ENCODE data around the gene ABHD11. TPM values are rescaled to one million over a fixed set of nuclear protein-coding genes. Genes with fewer than 3 reads are reported as not detected.

Gene ABHD11
- total and polyA plus RNA-seq, 5 experiments from 2014 or later, result 5.4 to 24.9 (median 12.3) TPM

DNA sequence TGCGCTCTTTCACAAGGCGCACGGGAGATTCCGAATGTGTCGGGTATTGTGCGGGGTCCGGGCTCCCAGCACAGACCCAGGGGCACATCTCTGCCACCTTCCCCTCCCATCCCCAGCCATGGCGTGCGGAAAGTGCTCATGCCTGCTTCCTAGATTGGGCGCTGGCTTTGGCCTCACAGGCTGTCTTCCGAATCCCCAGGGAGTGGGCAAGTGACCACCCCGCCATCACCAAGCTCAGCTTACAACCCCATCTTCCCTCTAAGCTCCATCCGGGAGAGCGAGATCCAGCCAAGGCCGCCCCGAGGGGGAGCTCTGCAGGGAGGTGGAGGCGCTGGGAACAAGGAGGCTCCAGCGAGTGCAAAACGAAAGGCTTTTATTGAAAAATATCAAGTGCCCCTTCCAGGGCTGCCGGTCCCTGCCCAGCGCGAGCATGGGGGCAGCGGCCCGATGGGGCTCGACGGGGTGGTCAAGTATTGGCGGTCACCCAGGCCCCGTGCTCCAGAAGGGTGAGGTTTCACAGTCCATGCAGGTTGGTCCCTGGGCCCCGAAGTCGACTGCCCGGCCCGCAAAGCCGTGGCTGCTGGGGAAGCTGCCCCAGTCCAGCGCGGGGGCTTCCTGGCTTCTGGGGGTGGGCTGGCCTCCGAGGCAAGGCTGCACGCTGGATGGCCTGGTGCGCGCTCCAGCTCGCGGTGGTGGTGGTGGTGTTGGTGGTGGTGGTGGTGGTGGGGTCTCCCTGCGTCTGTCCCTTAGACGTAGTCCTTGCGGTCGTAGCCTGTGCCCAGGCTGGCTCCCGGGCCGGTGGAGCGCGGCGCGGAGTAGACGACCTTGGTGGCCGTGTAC, 30.3 kb upstream of the ABHD11 start:
- H3K27ac Mint-ChIP-seq, result no peak overlapping the region
- DNase-seq, result no peak
- H3K4me1 Mint-ChIP-seq, result peaks cover 0 to 6% (median 3%) of the 10 kb centered on the region in 4 donors
- peak overlapping the region in 2 of 10 donors; percentile 27 to 50 for H3K4me3 Mint-ChIP-seq
- peaks cover 20 to 51% (median 34%) of the 10 kb centered on the region in 5 donors for H3K27me3 Mint-ChIP-seq
- ATAC-seq, result no peak
- POLR2A ChIA-PET, result no interaction called here
- peaks cover 0 to 5% (median 0%) of the 10 kb centered on the region in 3 donors for H3K36me3 Mint-ChIP-seq
- no peaks in the 10 kb centered on the region for H3K9me3 Mint-ChIP-seq

DNA sequence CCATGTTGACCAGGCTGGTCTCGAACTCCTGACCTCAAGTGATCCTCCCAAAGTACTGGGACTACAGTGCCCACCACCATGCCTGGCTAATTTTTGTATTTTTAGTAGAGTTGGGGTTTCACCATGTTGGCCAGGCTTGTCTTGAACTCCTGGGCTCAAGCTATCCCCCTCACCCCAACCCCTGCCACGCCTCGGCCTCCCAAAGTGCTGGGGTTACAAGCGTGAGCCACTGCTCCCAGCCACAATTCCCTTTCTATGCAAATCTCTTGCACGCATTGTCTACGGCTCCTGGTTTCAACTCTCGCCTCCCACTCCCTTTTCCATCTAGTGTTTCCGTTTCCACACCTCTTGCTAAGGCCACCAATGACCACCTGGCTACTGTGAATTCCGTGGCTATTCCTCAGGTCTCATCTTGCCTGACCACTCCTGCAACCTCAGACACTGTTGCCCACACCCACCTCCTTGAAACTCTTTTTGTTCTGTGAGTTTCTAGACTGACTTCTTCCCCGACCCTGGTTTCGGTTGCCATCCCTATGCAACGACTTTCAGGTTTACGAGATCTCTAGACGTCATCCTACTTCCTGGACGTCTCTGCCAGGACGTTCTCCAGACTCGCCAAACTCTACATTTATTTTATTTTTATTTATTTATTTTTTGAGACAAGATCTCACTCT, 28.1 kb upstream of the ABHD11 start:
- POLR2A ChIA-PET, result no interaction called here
- no peak for DNase-seq
- Mint-ChIP-seq H3K9me3 (no peaks in the 10 kb centered on the region), H3K27ac (no peak overlapping the region), H3K27me3 (peaks cover 15 to 49% (median 28%) of the 10 kb centered on the region in 5 donors), H3K4me3 (no peak overlapping the region), H3K4me1 (peaks cover 0 to 6% (median 3%) of the 10 kb centered on the region in 4 donors), H3K36me3 (peaks cover 0 to 5% (median 0%) of the 10 kb centered on the region in 3 donors)
- ATAC-seq, result no peak

DNA sequence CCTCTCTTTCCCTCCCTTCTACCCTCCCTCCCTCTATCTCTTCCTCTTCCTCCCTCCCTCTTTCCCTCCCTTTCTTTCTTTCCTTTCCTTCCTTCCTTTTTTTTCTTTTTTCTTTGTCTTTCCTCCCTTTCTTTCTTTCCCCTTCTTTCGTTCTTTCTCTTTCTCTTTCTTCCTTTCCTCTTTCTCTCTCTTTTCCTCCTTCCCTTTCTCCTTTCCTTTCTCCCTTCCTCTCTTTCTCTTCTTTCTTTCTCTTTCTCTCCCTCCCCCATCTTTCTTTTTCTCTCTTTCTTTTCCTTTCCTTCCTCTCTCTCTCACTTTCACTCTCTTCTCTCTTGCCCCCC, 24.0 kb upstream of the ABHD11 start:
- ATAC-seq, result no peak
- H3K4me1 Mint-ChIP-seq, result peaks cover 0 to under 1% (median 0%) of the 10 kb centered on the region in 4 donors
- H3K9me3 Mint-ChIP-seq, result no peaks in the 10 kb centered on the region
- H3K36me3 Mint-ChIP-seq, result no peaks in the 10 kb centered on the region
- POLR2A ChIA-PET, result no interaction called here
- DNase-seq, result no peak
- no peak overlapping the region for H3K4me3 Mint-ChIP-seq
- peak overlapping the region in 2 of 10 donors; percentile 15 to 44 for H3K27ac Mint-ChIP-seq
- peaks cover 3 to 13% (median 9%) of the 10 kb centered on the region in 5 donors for H3K27me3 Mint-ChIP-seq

DNA sequence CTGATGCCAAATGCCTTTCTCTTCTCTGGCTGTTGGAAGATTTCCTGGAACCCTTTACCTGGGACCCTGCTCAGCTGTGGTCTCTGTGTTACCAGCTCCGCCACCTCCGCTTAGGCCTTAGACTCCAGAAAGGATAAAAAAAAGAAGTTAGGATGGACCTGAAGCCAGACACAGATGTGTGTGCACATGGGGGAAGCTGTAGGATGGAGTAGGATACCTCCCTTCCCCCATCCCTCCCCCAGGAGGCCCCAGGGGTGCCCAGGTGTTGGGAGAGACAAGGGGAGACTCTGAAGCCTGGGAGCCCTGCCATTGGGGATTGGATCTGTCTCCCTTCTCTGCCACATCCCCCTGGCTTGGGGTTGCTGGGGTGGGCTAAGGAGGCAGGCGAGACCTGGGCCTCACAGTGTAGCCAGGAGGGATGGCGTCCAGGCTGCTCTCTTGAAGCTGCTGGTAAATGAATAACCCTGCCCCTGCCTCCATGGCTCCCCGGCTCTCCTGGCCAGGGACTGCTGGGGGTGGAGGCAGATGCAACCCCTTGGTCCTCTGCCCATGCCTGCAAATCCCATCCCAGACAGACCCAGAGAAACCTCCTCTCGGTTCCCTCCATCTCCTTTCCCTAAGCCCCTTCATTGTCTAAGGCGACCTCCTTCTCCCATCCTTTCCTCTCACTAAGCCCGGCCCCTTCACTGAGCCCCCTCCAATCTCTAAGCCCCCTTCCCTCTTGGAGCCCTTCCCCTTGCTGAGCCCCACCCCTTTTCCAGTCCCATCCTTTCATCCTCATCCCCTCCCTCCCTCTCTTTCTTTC, 23.5 kb upstream of the ABHD11 start:
- Mint-ChIP-seq H3K9me3 (no peaks in the 10 kb centered on the region), H3K27me3 (peaks cover 0 to 8% (median 4%) of the 10 kb centered on the region in 5 donors), H3K4me3 (no peak overlapping the region), H3K4me1 (peaks cover 0 to 2% (median 0%) of the 10 kb centered on the region in 4 donors), H3K36me3 (no peaks in the 10 kb centered on the region), H3K27ac (peak overlapping the region in 1 of 10 donors; percentile 44)
- POLR2A ChIA-PET, result no interaction called here
- no peak for DNase-seq
- no peak for ATAC-seq

DNA sequence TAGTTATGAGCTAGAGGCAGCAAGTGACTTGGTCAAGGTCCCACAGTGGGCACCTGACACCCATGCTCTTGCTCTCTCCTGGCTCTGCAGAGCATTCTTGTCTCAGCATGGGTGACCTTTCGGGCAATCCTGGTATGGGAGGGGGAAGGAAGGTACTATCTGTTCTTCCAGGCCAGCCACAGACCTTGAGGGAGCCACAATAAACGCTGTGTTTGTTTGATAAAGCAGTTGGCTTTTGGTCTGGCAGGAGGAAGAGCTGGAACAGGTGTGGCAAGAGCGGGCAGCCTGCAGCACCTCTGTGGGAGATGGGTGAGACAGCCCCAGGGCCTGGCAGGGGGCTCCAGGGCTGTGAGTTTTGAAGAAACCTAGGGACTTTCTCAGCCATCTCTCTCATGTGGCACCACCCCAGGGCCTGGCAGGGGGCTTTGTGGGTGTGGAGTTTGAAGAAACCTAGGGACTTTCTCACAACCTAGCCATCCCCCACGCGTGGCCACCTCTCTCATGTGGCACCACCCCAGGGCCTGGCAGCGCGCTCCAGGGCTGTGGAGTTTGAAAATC, 20.1 kb upstream of the ABHD11 start:
- H3K27ac Mint-ChIP-seq, result no peak overlapping the region
- POLR2A ChIA-PET, result no interaction called here
- no peaks in the 10 kb centered on the region for H3K9me3 Mint-ChIP-seq
- peaks cover 0 to 2% (median 0%) of the 10 kb centered on the region in 4 donors for H3K4me1 Mint-ChIP-seq
- ATAC-seq (no peak), DNase-seq (no peak)
- H3K36me3 Mint-ChIP-seq, result no peaks in the 10 kb centered on the region
- H3K4me3 Mint-ChIP-seq, result no peak overlapping the region
- peaks cover 0 to 8% (median 0%) of the 10 kb centered on the region in 5 donors for H3K27me3 Mint-ChIP-seq

DNA sequence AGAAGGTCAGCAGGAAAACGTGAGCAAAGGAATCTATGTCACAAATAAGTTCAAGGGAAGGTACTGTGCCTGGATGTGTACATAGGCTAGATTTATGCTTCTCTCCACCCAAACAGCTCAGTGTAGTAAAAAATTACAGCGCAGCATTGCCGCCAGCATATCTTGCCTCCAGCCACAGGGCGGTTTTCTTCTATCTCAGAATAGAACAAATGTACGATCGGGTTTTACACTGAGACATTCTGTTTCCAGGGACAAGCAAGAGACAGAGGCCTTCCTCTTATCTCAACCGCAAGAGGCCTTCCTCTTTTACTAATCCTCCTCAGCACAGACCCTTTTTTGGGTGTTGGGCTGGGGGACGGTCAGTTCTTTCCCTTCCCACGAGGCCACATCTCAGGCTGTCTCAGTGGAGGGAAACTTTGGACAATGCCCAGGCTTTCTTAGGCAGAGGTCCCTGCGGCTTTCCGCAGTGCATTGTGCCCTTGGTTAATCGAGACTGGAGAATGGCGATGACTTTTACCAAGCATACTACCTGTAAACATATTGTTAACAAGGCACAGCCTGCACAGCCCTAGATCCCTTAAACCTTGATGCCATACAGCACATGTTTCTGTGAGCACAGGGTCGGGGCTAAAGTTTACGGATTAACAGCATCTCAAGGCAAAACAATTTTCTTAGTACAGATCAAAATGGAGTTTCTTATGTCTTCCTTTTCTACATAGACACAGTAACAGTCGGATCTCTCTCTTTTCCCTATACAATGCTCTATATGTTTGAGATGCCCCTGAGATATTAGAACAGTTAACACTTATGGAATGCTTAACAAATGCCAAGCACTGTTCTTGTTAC, 11.6 kb upstream of the ABHD11 start:
- H3K27me3 Mint-ChIP-seq, result peaks cover 5 to 20% (median 13%) of the 10 kb centered on the region in 5 donors
- POLR2A ChIA-PET, result no interaction called here
- H3K9me3 Mint-ChIP-seq, result no peaks in the 10 kb centered on the region
- no peak for DNase-seq
- H3K4me1 Mint-ChIP-seq, result peaks cover 0 to 4% (median 2%) of the 10 kb centered on the region in 4 donors
- peak overlapping the region in 1 of 10 donors; percentile 77 for H3K27ac Mint-ChIP-seq
- no peak for ATAC-seq
- H3K4me3 Mint-ChIP-seq, result no peak overlapping the region
- H3K36me3 Mint-ChIP-seq, result no peaks in the 10 kb centered on the region

DNA sequence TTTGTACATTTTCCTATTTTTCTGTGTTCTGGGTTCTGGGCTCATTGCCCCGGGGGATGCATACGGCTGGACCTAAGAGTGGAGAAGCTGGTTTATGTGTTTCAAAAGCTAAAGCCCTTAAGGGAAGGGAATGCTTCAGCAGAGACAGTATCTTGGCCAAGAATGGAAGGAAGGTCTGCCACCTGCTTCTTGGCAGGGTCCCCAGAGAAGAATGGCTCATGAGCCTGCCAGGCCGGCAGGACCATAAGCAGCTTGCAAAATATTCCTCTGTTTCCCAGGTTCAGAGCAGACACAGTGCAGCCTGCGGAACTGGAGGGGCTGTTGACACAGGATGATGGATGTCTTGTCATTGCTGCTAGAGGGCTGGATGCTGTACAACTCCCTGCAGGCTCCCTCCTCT, 7.8 kb upstream of the ABHD11 start:
- ATAC-seq (no peak), DNase-seq (peak in 1 of 10 donors; percentile 6)
- POLR2A ChIA-PET, result no interaction called here
- peak overlapping the region in 1 of 10 donors; percentile 22 for H3K27ac Mint-ChIP-seq
- H3K36me3 Mint-ChIP-seq, result no peaks in the 10 kb centered on the region
- no peak overlapping the region for H3K4me3 Mint-ChIP-seq
- peaks cover 0 to 6% (median 2%) of the 10 kb centered on the region in 4 donors for H3K4me1 Mint-ChIP-seq
- no peaks in the 10 kb centered on the region for H3K9me3 Mint-ChIP-seq
- H3K27me3 Mint-ChIP-seq, result peaks cover 0 to 20% (median 9%) of the 10 kb centered on the region in 5 donors

DNA sequence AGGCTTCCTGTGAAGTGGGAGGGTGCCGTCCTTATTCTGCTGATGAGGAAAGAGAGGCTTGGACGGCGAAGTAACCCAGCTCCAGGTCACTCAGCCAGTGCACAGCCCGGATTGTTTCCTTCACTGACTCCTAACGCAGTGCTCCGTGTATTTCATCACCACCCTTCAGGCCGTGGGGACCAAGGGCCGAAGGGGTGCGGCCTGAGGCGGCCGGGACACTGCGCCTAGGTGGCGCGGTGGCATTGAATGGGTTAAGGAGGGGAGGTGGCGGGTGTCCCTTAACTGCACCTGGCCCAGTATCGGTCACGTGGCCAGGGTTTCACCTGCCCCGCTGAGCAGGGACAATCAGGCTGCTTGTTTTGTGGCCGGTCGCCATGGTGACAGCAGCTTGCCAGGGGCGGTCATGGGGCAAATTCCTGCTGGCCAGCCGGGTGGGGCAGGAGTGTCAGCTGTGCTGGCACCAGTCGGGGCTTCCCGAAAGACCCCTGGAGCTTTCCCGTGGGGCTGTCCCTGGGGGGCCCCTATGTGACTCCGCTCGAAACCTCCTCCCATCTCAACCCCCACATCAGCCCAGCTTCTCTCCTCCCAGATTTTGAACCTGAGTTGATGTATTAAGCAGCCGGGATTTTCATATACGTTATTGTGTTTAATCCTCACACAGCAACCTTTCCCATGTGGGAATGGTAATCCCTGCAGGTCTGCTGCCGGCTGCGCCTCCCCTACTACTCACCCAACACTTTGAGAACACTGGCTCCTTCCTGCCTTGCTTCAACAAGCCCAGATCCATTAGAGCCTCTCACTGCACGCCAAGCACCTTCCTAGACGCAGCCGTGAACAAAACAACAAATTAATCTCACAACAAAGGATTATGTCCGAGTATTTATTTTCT, 4.4 kb upstream of the ABHD11 start:
- Mint-ChIP-seq H3K4me3 (no peak overlapping the region), H3K4me1 (peaks cover 2 to 8% (median 5%) of the 10 kb centered on the region in 4 donors), H3K27ac (peak overlapping the region in 2 of 10 donors; percentile 1 to 9), H3K36me3 (no peaks in the 10 kb centered on the region), H3K9me3 (no peaks in the 10 kb centered on the region), H3K27me3 (no peaks in the 10 kb centered on the region)
- ATAC-seq (no peak), DNase-seq (peak in 1 of 10 donors; percentile 57)
- POLR2A ChIA-PET, result no interaction called here

DNA sequence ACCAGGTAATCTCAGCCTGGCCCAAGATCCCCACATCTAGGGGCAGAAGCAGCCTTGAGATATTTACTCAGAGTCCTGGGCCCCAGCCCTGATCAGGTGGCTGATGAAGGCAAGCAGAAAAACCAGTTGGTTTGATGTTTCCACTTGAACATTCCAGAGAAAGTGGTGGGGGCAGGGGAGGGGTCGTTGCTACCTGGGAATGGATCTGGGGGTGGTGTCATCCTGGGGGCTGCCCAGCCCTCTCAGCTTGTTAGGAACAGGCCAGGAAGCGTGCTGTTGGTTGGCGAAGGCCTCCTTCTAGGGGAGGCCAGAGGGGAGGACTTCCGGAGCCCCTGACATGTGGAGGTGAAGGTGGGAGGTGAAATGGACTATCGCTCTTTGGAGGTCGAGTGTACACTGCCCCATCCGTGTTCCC, 3.7 kb upstream of the ABHD11 start:
- Mint-ChIP-seq H3K27me3 (no peaks in the 10 kb centered on the region), H3K4me1 (peaks cover 3 to 15% (median 10%) of the 10 kb centered on the region in 4 donors), H3K9me3 (no peaks in the 10 kb centered on the region), H3K4me3 (no peak overlapping the region), H3K36me3 (no peaks in the 10 kb centered on the region), H3K27ac (no peak overlapping the region)
- ATAC-seq (no peak), DNase-seq (peak in 1 of 10 donors; percentile 52)
- POLR2A ChIA-PET, result no interaction called here

DNA sequence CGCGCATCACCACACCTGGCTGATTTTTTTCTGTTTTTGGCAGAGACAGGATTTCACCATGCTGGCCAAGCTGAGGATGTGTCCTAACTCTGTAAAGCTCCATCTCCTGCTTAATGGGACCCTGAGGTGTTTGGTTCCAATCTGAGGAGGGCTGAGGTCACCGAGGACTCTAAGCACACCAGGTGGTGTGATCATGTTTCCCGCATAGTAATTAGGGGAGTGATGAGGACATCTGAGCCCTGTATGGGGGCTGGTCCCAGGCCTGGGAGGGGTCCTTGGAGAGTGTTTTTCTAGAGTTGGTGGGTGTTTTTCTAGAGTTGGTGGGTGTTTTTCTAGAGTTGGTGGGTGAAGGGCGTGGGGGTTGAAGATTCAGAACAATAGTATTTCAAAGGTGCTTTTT, 3.0 kb upstream of the ABHD11 start:
- Mint-ChIP-seq H3K4me3 (peak overlapping the region in 1 of 10 donors; percentile 20), H3K4me1 (peaks cover 3 to 15% (median 12%) of the 10 kb centered on the region in 4 donors), H3K27me3 (no peaks in the 10 kb centered on the region), H3K9me3 (no peaks in the 10 kb centered on the region), H3K27ac (peak overlapping the region in 2 of 10 donors; percentile 33 to 61), H3K36me3 (no peaks in the 10 kb centered on the region)
- POLR2A ChIA-PET, result no interaction called here
- no peak for ATAC-seq
- no peak for DNase-seq

DNA sequence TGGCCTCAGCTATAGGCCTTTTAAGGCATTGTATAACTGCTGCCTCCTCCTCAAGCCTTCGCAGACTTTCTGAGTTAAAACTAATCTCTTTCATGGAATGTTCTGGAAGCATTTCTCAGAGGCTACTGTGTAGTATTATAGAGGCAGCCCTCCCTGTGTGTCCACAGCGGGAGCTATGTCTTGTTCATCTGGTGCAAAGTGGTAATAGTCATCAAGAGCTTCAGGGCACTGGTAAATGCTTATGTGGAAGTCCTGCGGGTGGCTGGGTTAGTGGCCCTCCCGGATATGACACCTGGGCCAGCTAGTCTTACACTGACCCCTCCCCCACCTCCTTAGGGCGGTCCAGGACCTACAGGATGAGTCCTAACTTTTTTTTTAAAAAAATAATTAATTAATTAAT, 2.2 kb upstream of the ABHD11 start:
- Mint-ChIP-seq H3K36me3 (peaks cover 0 to 5% (median 0%) of the 10 kb centered on the region in 3 donors), H3K27ac (peak overlapping the region in 3 of 10 donors; percentile 37 to 77 (median 47)), H3K4me3 (peak overlapping the region in 8 of 10 donors; percentile 36 to 95 (median 48)), H3K4me1 (peaks cover 3 to 15% (median 12%) of the 10 kb centered on the region in 4 donors), H3K9me3 (no peaks in the 10 kb centered on the region), H3K27me3 (no peaks in the 10 kb centered on the region)
- no peak for ATAC-seq
- POLR2A ChIA-PET, result no interaction called here
- peak in 1 of 10 donors; percentile 48 for DNase-seq
